ENCODE results near the gene ARMC3.

The ARMC3 gene

DNA sequence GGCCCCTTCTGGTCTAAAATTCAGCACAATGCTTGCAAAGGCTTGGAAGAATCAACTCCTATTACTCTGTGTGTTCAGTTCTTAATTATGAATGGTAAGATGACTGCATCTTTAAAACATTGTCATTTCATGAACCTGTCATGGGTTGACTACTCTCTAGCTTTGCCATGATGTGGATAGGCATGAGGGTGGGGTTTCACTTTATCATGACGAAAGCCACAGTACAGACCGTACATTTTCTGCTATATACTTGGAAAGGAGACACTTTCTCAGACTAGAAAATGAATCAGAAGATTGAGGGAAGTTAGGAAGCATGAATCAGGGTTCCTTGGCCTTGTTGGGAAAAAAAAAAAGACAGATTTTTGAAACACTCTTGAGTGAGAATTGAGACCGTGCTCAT, 147.8 kb downstream of the ARMC3 start:
- DNase-seq (ENCODE audit: low read depth in 2 of 2) = no peak

DNA sequence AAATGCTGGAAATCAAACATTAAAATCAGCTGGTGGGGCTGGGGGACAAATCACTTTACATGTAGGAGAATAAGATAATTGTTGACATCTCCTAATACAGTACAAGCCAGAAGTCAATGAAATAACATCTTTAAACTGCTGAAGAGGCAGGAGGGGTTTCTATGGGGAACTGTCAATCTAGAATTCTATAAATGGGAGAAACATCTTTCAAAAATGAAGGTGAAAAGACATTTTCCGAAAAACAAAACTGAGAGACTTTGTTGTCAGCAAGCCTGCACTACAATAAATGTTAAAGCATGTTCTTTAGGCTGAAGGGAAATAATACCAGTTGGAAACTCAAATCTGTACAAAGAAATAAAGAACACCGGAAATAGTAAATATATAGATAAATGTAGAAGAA, 150.3 kb downstream of the ARMC3 start:
- DNase-seq (ENCODE audit: low read depth in 2 of 2) = no peak

DNA sequence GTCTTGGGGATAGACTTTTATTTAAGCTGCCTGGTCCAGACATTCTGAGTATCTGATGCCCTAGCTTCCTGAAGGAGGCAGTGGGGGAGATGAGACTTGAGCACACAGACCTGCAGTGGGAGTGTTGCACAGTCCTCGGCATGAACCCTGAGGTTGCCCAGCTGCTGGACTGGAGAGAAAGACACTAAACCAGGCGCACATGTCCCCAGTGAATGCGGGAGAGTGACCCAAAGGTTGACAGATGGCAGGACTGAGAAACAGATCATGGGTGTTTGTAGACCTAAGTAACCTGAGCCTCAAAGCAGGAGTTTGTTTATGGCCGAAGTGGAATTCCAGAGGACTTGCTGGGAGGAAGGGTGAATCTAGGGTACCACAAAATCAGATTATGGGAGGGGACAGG, 151.8 kb downstream of the ARMC3 start:
- no peak for DNase-seq (ENCODE audit: low read depth in 2 of 2)

DNA sequence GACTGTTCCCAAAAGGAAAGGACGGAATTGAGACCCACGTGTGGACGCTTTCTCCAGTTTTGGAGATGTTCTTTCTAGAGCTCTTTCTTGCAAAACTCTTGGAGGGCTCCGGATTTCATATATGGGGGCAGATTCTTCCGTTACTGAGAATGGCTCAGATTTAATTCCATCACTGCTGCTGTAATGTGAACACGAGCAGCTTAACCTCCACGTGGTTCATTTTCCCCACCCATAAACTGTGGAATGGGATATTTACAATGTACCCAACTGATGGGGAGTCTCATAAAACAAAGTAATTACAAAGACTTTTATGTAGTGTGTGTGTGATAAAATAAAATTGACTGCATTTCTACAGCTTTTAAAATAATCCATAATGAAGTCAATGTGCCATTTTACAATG, 152.4 kb downstream of the ARMC3 start:
- no peak for DNase-seq (ENCODE audit: low read depth in 2 of 2)

DNA sequence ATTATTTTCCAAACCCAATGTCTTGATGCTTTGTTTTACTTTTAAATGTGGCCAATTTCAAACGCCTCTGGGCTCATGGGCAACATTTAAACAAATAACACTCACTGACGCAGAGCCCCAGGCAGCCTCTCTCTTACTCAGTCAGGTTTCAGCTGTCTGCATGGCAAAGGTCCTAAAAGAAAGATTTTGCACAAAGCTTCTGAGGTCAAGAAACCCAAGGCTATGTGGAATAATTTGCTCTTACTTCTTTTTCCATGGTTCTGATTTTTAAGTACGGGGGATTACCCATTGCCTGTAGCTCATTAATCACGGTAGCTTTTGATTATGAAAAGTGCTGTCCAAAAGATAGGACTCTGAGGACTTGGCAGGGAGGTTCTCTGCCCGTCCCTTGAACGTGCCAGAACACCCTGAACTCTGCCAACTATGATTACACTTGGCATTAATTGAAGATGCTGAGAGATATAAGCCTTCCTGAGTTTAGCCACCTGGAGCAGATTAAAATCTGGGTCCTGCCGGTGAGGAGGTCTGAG, 153.4 kb downstream of the ARMC3 start:
- DNase-seq (ENCODE audit: low read depth in 2 of 2) = no peak

DNA sequence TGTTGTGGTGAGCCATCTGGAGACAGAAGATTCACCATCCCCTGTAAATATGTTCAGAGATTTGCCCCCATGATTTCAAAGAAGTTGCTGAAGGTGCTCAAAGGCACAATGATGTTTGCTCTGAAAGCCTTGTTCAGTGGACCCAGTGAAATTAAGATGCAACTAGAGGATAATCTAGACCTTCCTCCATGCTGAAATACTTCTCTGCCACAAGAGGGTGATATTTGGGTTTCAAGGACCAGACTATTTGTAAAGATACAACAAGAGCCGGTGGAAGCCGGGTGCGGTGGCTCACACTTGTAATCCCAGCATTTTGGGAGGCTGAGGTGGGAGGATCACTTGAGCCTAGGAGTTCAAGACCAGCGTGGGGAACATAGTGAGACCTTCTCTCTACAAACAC, 154.0 kb downstream of the ARMC3 start:
- no peak for DNase-seq (ENCODE audit: low read depth in 2 of 2)

Data from stimulated activated CD4-positive, alpha-beta T cell treated with anti-CD3 and anti-CD28 coated beads, Interleukin-1b, Interleukin-23, amount 100 ng/mL, for 4 hours (primary cell).